ENCODE results near the gene RBBP7.

The RBBP7 gene

GRCh38 chrX:16819634-16820033 lies 50.5 kb downstream of the RBBP7 start:
- TF ChIP-seq L3MBTL2 (conservative IDR thresholded peaks at IDR 0.05) (no peak), FOXA1 (IDR thresholded peaks at IDR 0.05) (no peak), ARNT (IDR thresholded peaks at IDR 0.05) (no peak), LEF1 (IDR thresholded peaks at IDR 0.05; ENCODE audit: borderline replicate concordance) (no peak), ELF4 (IDR thresholded peaks at IDR 0.05) (no peak), PKNOX1 (IDR thresholded peaks at IDR 0.05) (no peak), BHLHE40 (IDR thresholded peaks at IDR 0.05; ENCODE audit: borderline replicate concordance) (no peak), FOXK2 (IDR thresholded peaks at IDR 0.05) (no peak), SUZ12 (IDR thresholded peaks at IDR 0.05) (no peak), FOXM1 (IDR thresholded peaks at IDR 0.05; ENCODE audit: borderline replicate concordance) (no peak), SP1 (IDR thresholded peaks at IDR 0.05) (no peak)
- ChIA-PET CTCF (no interaction called here), POLR2A (interaction anchor here (1.0 kb wide), 1 partner anchor 100 kb away, joined by 3 read pairs; the partner anchor contains the start of gene SYAP1)

DNA sequence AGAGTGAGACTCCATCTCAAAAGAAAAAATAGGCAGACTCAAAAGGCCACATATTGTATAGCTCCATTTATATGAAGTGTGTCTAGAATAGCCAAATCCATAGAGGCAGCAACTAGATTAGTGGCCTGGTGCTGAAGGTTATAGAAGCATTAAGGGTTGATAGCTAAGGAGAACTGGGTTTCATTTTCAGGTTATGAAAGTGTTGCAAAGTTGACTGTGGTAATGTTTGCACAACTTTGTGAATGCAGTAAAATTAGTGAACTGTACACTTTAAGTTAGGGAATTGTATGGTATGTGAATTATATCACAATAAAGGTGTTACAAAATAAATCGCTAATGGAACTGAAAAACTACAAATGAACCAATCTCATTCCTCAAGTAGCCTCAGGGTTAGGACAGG lies 55.6 kb downstream of the RBBP7 start:
- no peak for TF ChIP-seq SP1 (IDR thresholded peaks at IDR 0.05)
- TF ChIP-seq L3MBTL2 (conservative IDR thresholded peaks at IDR 0.05) = no peak
- TF ChIP-seq LEF1 (IDR thresholded peaks at IDR 0.05; ENCODE audit: borderline replicate concordance) = no peak
- TF ChIP-seq ELF4 (IDR thresholded peaks at IDR 0.05) = no peak
- TF ChIP-seq ZNF384 (IDR thresholded peaks at IDR 0.05) = no peak
- TF ChIP-seq BHLHE40 (IDR thresholded peaks at IDR 0.05; ENCODE audit: borderline replicate concordance) = no peak
- TF ChIP-seq TARDBP (IDR thresholded peaks at IDR 0.05) = no peak
- no peak for TF ChIP-seq ARNT (IDR thresholded peaks at IDR 0.05)
- TF ChIP-seq NFRKB (IDR thresholded peaks at IDR 0.05) = no peak
- no peak for TF ChIP-seq FOXA1 (IDR thresholded peaks at IDR 0.05)
- no peak for TF ChIP-seq FOXM1 (IDR thresholded peaks at IDR 0.05; ENCODE audit: borderline replicate concordance)
- DNase-seq (ENCODE audit: extremely low spot score) = no peak
- POLR2A ChIA-PET = no interaction called here
- CTCF ChIA-PET = no interaction called here

More at GRCh38 chrX:16819634-16820033, 50.5 kb downstream of the RBBP7 start:
- no peak for DNase-seq (ENCODE audit: extremely low spot score)

GRCh38 chrX:16807976-16808542 lies 62.1 kb downstream of the RBBP7 start:
- ChIA-PET CTCF (interaction anchor here (0.7 to 1.2 kb wide), 3 partner anchors 10 to 16 kb away, joined by 3 to 6 read pairs (median 3); no protein-coding TSS in a partner anchor), POLR2A (interaction anchor here (1.0 to 1.6 kb wide), 3 partner anchors 20 to 88 kb away, joined by 5 to 10 read pairs (median 6); partner anchors contain the start of gene SYAP1)
- no peak for TF ChIP-seq LEF1 (IDR thresholded peaks at IDR 0.05; ENCODE audit: borderline replicate concordance)
- no peak for TF ChIP-seq FOXM1 (IDR thresholded peaks at IDR 0.05; ENCODE audit: borderline replicate concordance)
- TF ChIP-seq ARNT (IDR thresholded peaks at IDR 0.05) = no peak
- no peak for TF ChIP-seq L3MBTL2 (conservative IDR thresholded peaks at IDR 0.05)
- no peak for TF ChIP-seq CTBP1 (IDR thresholded peaks at IDR 0.05; ENCODE audit: borderline replicate concordance)
- no peak for TF ChIP-seq HDGF (IDR thresholded peaks at IDR 0.05; ENCODE audit: borderline replicate concordance)
- no peak for TF ChIP-seq TARDBP (IDR thresholded peaks at IDR 0.05)
- TF ChIP-seq ELF4 (IDR thresholded peaks at IDR 0.05) = no peak
- no peak for TF ChIP-seq ZNF384 (IDR thresholded peaks at IDR 0.05)
- TF ChIP-seq FOXA1 (IDR thresholded peaks at IDR 0.05) = no peak
- no peak for TF ChIP-seq NFRKB (IDR thresholded peaks at IDR 0.05)
- no peak for DNase-seq (ENCODE audit: extremely low spot score)

- TF ChIP-seq BHLHE40 (IDR thresholded peaks at IDR 0.05; ENCODE audit: borderline replicate concordance) (no peak), L3MBTL2 (conservative IDR thresholded peaks at IDR 0.05) (no peak), NFRKB (IDR thresholded peaks at IDR 0.05) (no peak), TARDBP (IDR thresholded peaks at IDR 0.05) (no peak), LEF1 (IDR thresholded peaks at IDR 0.05; ENCODE audit: borderline replicate concordance) (no peak), HDGF (IDR thresholded peaks at IDR 0.05; ENCODE audit: borderline replicate concordance) (no peak), SP1 (IDR thresholded peaks at IDR 0.05) (no peak), FOXA1 (IDR thresholded peaks at IDR 0.05) (no peak), CTBP1 (IDR thresholded peaks at IDR 0.05; ENCODE audit: borderline replicate concordance) (no peak)
- DNase-seq (ENCODE audit: extremely low spot score) = peak; percentile 54
- POLR2A ChIA-PET = interaction anchor here (1.0 to 1.6 kb wide), 3 partner anchors 20 to 88 kb away, joined by 5 to 10 read pairs (median 6); partner anchors contain the start of gene SYAP1
- CTCF ChIA-PET = interaction anchor here (0.7 to 1.2 kb wide), 3 partner anchors 11 to 17 kb away, joined by 3 to 6 read pairs (median 3); no protein-coding TSS in a partner anchor
Observed at GRCh38 chrX:16807548-16807947, 62.6 kb downstream of the RBBP7 start.

GRCh38 chrX:16804923-16805464 lies 65.2 kb downstream of the RBBP7 start:
- ChIA-PET POLR2A (no interaction called here), CTCF (no interaction called here)
- DNase-seq (ENCODE audit: extremely low spot score) = no peak
- no peak for TF ChIP-seq ZNF384 (IDR thresholded peaks at IDR 0.05)
- no peak for TF ChIP-seq CTBP1 (IDR thresholded peaks at IDR 0.05; ENCODE audit: borderline replicate concordance)
- TF ChIP-seq ARNT (IDR thresholded peaks at IDR 0.05) = no peak
- no peak for TF ChIP-seq FOXK2 (IDR thresholded peaks at IDR 0.05)
- TF ChIP-seq FOXA1 (IDR thresholded peaks at IDR 0.05) = no peak
- TF ChIP-seq TARDBP (IDR thresholded peaks at IDR 0.05) = no peak
- TF ChIP-seq LEF1 (IDR thresholded peaks at IDR 0.05; ENCODE audit: borderline replicate concordance) = no peak
- TF ChIP-seq L3MBTL2 (conservative IDR thresholded peaks at IDR 0.05) = no peak
- no peak for TF ChIP-seq BHLHE40 (IDR thresholded peaks at IDR 0.05; ENCODE audit: borderline replicate concordance)
- no peak for TF ChIP-seq HDGF (IDR thresholded peaks at IDR 0.05; ENCODE audit: borderline replicate concordance)

- POLR2A ChIA-PET = interaction anchor here (1.3 kb wide), 1 partner anchor 26 kb away, joined by 4 read pairs; no protein-coding TSS in a partner anchor
- CTCF ChIA-PET = no interaction called here
- TF ChIP-seq ARNT (IDR thresholded peaks at IDR 0.05) = no peak
- no peak for TF ChIP-seq ELF4 (IDR thresholded peaks at IDR 0.05)
- TF ChIP-seq NFRKB (IDR thresholded peaks at IDR 0.05) = no peak
- no peak for TF ChIP-seq L3MBTL2 (conservative IDR thresholded peaks at IDR 0.05)
- DNase-seq (ENCODE audit: extremely low spot score) = no peak
Observed at GRCh38 chrX:16797841-16798240, 72.3 kb downstream of the RBBP7 start.

DNA sequence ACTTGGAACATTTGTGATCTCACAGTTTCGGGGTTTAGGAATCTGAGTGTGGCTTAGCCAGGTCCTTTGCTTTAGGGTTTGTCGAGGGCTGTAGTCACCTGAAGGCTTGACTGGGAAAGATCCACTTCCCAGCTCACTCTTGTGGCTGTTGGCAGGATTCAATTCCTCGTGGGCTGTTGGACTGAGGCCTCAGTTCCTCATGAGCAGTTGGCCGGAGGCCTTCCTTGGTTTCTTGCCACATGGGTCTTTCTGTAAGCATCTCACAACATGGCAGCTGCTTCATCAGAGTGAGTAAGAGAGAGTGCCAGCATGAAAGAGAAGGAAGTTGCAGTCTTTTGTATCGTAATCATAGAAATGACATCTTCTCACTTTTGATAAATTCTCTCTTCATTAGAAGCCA lies 72.8 kb downstream of the RBBP7 start:
- TF ChIP-seq ELF4 (IDR thresholded peaks at IDR 0.05) = no peak
- no peak for TF ChIP-seq ZNF384 (IDR thresholded peaks at IDR 0.05)
- ChIA-PET POLR2A (interaction anchor here (1.3 kb wide), 1 partner anchor 26 kb away, joined by 4 read pairs; no protein-coding TSS in a partner anchor), CTCF (no interaction called here)
- DNase-seq (ENCODE audit: extremely low spot score) = no peak
